HG03060 (cell line): ENCODE results near the gene PRRG3.
"Not testable (repeated sequence)": the region's sequence is repeated elsewhere in the genome, so short reads cannot be mapped to it uniquely, and the experiment has no call there.

Source experiments
- ATAC-seq: cut with Tn5 transposase; IDR thresholded peaks from one replicate; pipeline ENCODE4 v1.9.1; 2021; ENCODE audit warnings: low read depth, moderate number of reproducible peaks; ENCODE audit not compliant: unreplicated experiment

PRRG3 gene

GRCh38 chrX:151694661-151695582 lies at the start of gene PRRG3:
TSS of gene PRRG3 (plus strand) at chrX:151695458. CDS start at chrX:151698815, 3,357 bp downstream.
- no peak for ATAC-seq

GRCh38 chrX:151675121-151675746 lies 20.0 kb upstream of the PRRG3 start:
- ATAC-seq, result no peak

- ATAC-seq, result no peak
Measured at GRCh38 chrX:151676196-151676595, 19.1 kb upstream of the PRRG3 start.

DNA sequence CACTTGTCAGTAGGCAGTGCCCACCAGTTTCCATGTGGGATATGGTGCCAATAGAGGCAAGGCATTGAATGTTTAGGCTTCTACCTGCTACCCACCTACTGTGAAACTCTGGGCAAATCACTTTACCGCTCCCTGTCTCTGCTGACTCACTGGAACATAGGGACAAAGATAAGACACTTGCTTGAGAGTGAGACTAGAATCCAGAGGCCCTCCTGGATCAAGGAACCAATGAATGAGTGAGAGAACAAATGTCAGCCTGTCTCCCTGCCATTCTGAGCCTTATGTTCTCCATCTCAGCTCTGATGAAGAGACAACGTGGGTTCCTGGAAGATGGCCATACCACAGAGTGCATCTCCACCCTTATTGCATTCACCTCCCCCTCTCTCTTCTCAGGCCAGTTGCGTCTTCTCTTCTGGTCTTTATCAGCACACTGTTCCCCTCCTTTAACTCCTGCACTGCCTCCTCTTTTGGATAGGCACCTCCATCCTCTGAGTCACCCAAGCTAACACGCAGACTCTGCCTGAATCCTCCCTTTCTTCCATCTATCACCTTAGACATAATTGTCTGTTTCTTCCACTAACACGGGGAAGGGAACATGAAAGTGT lies 15.4 kb upstream of the PRRG3 start:
- ATAC-seq, result no peak

DNA sequence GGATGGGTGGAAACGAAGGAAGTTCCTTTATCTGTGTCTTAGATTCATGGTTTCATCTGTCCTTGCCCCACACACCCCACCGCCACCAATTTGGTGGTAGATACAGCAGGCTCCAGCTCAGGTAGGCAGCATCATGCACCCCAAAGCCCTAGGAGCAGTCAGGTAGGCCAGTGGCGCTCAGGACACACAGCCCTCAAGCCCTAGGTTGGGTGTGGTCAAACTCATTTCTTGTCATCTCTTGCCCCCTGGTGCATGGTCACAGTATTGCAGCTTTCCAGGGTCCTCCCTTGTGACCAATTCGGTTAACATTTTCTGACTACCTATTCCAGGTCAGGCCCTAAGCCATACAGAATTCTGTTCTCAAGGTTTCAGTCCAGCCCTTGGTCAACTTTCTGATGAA lies 14.5 kb upstream of the PRRG3 start:
- no peak for ATAC-seq

GRCh38 chrX:151687635-151688034 lies 7.6 kb upstream of the PRRG3 start:
- ATAC-seq, result no peak

- no peak for ATAC-seq
Measured at GRCh38 chrX:151688695-151689094, 6.6 kb upstream of the PRRG3 start.

DNA sequence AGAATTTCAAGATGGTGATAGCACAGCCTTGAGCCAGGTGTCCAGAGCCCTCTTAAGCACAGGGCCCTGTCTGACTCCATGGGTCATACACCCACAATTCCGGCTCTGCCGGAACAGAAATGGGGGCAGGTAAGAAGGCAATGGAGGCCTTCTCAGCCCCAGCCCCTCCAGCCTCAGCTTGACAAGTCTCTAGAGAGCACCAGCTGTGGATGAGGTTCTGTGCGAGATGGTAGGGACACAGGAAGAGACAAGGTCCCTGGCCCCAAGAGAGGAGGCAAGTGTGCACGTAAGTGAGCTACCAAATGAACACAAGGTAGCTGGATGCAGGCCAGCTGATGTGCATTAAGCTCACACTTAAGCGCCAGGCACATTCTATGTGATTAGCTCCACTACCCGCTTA lies 2.4 kb upstream of the PRRG3 start:
- no peak for ATAC-seq

- no peak for ATAC-seq
Measured at GRCh38 chrX:151694121-151694520, 1.1 kb upstream of the PRRG3 start.

DNA sequence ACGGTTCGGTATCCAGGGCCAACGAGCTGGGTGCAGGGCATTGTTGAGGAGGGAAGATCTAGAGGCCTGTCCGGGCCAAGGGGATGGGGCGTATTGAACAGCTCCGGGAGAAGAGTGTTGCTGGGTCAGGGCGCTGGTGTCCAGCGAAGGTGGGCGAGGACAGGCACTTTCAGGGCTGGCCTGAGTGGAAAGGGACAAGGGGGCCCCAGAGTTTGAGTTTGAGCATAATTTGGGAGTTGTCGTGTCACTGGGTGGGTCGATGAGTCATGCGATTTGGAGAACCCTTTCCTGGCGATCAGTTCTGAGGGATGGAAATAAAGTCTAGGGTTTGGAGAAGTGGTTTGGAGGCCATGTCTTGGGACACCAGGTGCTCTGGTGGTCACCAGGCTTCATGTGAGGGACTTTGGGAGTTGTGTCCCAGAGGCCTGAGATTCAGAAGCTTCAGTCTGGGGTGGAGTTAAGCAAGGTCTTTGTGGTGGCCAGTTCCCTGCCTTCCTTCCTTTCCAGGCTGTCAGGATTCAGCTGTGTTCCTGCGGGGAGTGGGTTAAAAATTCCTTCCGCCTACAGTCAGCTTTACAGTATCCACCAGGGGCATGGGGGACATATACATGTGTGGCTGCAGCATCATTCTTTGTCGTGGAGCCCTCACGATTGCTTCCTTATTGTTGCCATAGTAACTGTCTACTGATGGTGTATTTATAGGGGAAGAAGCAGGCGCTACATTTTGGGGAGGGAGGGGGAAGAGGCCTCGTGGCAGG lies 504 bp downstream of the PRRG3 start:
- ATAC-seq, result no peak

DNA sequence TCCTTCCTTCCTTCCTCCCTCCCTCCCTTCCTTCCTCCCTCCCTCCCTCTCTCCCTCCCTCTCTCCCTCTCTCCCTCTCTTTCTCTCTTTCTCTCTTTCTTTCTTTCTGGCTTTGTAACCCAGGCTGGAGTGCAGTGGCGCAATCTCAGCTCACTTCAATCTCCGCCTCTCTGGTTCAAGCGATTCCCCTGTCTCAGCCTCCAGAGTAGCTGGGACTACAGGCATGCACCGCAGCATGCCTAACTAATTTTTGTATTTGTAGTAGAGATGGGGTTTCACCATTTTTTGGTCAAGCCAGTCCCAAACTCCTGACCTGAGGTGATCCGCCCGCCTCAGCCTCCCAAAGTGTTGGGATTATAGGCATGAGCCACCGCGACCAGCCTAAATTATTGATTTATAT lies 1.8 kb downstream of the PRRG3 start:
- ATAC-seq, result not testable (repeated sequence)

DNA sequence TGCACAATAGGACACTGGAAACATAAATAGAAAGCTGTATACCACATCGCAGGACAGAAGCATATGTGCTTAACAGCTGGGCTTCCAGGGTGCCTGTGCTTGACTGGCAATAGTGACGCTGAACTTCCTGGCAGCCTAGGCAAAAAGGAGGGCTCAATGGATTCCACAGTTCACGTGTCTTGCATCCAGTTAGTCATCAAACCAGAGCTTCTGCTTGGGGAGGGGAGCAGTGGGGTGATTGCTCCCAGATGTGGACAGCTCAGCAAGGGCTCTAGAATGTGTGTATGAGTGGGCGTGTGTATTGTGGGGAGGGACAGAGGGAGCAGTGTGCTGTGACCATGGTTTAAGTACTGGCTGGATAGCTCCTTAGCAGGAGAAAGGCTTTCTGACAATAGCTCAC lies 2.3 kb downstream of the PRRG3 start:
- no peak for ATAC-seq

GRCh38 chrX:151698485-151698884 lies 3.2 kb downstream of the PRRG3 start:
- ATAC-seq, result no peak

- no peak for ATAC-seq
Measured at GRCh38 chrX:151699746-151700145, 4.5 kb downstream of the PRRG3 start.

DNA sequence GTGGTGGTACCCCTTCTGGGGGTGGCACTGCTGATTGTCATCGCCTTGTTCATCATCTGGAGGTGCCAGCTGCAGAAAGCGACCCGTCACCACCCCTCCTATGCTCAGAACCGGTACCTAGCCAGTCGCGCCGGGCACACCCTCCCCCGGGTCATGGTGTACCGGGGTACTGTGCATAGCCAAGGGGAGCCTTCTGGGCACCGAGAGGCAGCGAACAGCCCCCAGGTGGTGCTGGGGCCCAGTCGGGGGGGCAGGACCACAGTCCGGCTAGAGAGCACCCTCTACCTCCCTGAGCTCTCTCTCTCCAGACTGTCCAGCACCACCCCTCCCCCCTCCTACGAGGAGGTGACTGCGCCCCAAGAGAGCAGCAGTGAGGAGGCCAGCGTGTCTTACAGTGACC lies 5.3 kb downstream of the PRRG3 start:
- ATAC-seq, result no peak

GRCh38 chrX:151701071-151701470 lies 5.8 kb downstream of the PRRG3 start:
- ATAC-seq, result no peak

DNA sequence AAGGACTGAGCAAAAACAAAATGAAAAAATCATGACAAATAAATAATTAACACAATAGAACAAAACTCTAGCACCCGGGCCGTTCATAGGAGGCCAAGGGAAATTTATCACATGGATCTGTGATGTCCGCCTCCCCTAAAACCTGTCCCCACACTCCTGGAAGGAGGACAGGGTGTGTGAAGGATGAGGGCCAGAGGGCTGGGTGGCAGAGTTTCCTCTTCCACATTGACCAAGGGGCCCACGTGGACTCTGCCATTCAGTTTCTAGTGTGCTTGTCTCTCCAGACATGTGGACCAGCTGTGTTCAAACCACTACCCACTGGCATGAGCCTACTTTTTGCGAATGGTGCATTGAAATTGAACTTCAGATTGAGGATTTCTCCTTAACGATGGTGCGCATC lies 6.3 kb downstream of the PRRG3 start:
- no peak for ATAC-seq

DNA sequence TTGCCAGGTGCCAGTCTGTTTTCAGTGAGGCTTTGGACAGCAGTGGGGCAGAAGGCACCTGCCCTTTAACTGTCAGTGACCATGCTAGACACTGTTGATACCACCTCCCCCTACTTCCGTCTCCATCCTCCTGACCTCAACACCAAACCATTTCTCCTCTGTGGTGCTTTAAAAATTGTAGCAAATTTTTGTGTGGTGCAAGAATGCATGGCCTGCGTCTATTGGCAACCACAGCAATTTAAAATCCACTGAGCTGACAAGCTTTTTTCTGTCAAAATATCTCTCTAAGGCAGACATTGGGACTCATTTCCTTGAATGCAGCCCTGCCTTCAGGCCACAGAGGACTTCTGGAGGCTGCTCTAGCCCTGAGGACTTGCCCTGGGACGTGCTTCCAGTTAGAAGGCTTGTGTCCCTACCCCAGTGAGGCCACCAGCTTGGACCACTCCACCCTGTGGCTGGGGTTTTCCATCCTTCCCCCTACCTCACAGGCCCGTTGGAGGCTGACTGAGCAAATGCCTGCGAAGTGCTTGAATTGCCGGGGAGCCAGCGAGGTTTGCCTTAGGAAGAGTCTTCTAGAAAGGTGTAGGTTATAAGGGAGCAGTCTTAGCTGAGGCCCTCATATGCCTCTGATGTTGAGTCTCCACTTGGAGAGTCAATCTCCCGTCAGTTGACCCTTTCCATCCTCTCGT lies 6.9 kb downstream of the PRRG3 start:
- ATAC-seq, result no peak

DNA sequence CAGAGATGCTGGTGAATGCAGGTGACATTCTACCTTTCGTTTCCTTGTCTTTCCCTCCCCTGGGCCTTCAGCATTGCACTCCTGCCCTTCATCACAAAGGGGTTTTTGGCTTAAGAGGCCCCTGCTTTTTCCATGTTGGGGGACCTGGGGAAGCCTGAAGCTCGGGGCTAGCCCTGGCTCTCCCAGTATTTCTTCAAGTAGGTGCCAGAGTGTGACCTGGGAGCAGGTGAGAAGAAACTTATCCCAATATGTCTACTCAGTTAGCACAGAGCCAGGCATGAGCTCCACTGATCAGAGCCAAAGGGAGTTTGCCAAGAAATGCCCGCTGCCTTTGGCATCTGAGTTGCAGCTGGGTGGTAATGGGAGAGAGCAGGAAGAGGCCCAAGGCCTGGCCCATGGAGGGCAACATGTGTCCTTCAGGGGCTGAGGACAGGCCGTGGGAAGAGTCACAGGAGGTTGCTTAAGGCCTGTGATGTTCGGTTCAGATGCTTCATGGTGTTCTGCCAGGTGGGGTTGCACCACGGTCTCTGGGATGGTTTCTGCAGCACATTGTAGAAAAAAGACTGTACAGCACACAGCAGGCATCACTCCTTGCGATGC lies 7.6 kb downstream of the PRRG3 start:
- no peak for ATAC-seq

GRCh38 chrX:151703487-151703886 lies 8.2 kb downstream of the PRRG3 start:
- no peak for ATAC-seq
